Mesenchymal stem cell (in vitro differentiated cells and primary cell): Measurements from ENCODE around the gene VCPKMT.

Source experiments
- DNase-seq: peaks from one replicate; pipeline ENCODE4 v3.0.0-alpha.2; 2013
- H2AFZ ChIP-seq: one replicate; pipeline ENCODE4 v1.6.1; 2013; ENCODE audit warnings: low read depth, mild to moderate bottlenecking, control low read depth, inconsistent platforms, low read length, moderate library complexity
- H2AK5ac ChIP-seq: 2 replicates; pipeline ENCODE4 v1.6.1; 2013; ENCODE audit warnings: low read length, moderate library complexity, mild to moderate bottlenecking, inconsistent platforms; ENCODE audit not compliant: severe bottlenecking
- H2BK120ac ChIP-seq: one replicate; pipeline ENCODE4 v1.6.1; 2013; ENCODE audit warnings: low read depth, mild to moderate bottlenecking, inconsistent platforms, low read length, moderate library complexity
- H2BK12ac ChIP-seq, 2 experiments: one replicate each; pipeline ENCODE4 v1.6.1; 2013; ENCODE audit warnings: inconsistent platforms in 2 of 2, low read length in 2 of 2, mild to moderate bottlenecking in 2 of 2, moderate library complexity in 2 of 2, control low read depth in 1 of 2
- H2BK15ac ChIP-seq: one replicate; pipeline ENCODE4 v1.6.1; 2013; ENCODE audit warnings: mild to moderate bottlenecking, low read depth, inconsistent platforms; ENCODE audit not compliant: poor library complexity, severe bottlenecking
- H2BK5ac ChIP-seq: 2 replicates; pipeline ENCODE4 v1.6.1; 2013; ENCODE audit warnings: low read depth, mild to moderate bottlenecking, low read length, control low read depth, inconsistent platforms; ENCODE audit not compliant: poor library complexity, severe bottlenecking
- H3K14ac ChIP-seq, 2 experiments: one replicate each; pipeline ENCODE4 v1.6.1; 2013; ENCODE audit warnings: inconsistent platforms in 2 of 2, low read length in 2 of 2, control low read depth in 1 of 2, mild to moderate bottlenecking in 1 of 2, moderate library complexity in 1 of 2
- H3K18ac ChIP-seq, 2 experiments: one replicate each; pipeline ENCODE4 v1.6.1; 2013; ENCODE audit warnings: inconsistent platforms in 2 of 2, low read length in 2 of 2, control low read depth in 1 of 2, low read depth in 1 of 2, mild to moderate bottlenecking in 1 of 2
- H3K23ac ChIP-seq, 2 experiments: one replicate each; pipeline ENCODE4 v1.6.1; 2013; ENCODE audit warnings: inconsistent platforms in 2 of 2, low read length in 2 of 2, mild to moderate bottlenecking in 2 of 2, moderate library complexity in 2 of 2, control low read depth in 1 of 2
- H3K27ac ChIP-seq: 2 replicates; pipeline ENCODE4 v1.5.1; 2013; ENCODE audit warnings: mild to moderate bottlenecking, moderate library complexity, low read length, control low read depth, inconsistent platforms; ENCODE audit not compliant: poor library complexity, severe bottlenecking
- H3K27me3 ChIP-seq, 2 experiments: 2 replicates each; pipeline versions ENCODE4 v1.6.1 to v1.7.0; 2013; ENCODE audit warnings: low read length in 2 of 2, mild to moderate bottlenecking in 2 of 2, moderate library complexity in 2 of 2, control low read depth in 1 of 2, inconsistent platforms in 1 of 2; ENCODE audit not compliant: control insufficient read depth in 1 of 2, insufficient read depth in 1 of 2
- H3K36me3 ChIP-seq, 2 experiments: 2 replicates each; pipeline versions ENCODE4 v1.6.1 to v1.7.0; 2013; ENCODE audit warnings: low read length in 2 of 2, control low read depth in 1 of 2, inconsistent platforms in 1 of 2, low read depth in 1 of 2, mild to moderate bottlenecking in 1 of 2; ENCODE audit not compliant: insufficient read depth in 2 of 2, control insufficient read depth in 1 of 2
- H3K4ac ChIP-seq, 2 experiments: one replicate each; pipeline ENCODE4 v1.6.1; 2013; ENCODE audit warnings: inconsistent platforms in 2 of 2, low read length in 2 of 2, mild to moderate bottlenecking in 2 of 2, moderate library complexity in 2 of 2, control low read depth in 1 of 2, low read depth in 1 of 2
- H3K4me1 ChIP-seq: 2 replicates; pipeline ENCODE4 v1.6.1; 2013; ENCODE audit warnings: low read depth, low read length, control low read depth; ENCODE audit not compliant: control insufficient read depth, insufficient read depth
- H3K4me2 ChIP-seq: 2 replicates; pipeline ENCODE4 v1.6.1; 2013; ENCODE audit warnings: low read length, mild to moderate bottlenecking, inconsistent platforms; ENCODE audit not compliant: poor library complexity, severe bottlenecking
- H3K4me3 ChIP-seq, 2 experiments: 2 replicates each; pipeline versions ENCODE4 v1.5.1 to v1.7.0; 2013; ENCODE audit warnings: low read length in 2 of 2, mild to moderate bottlenecking in 2 of 2, control low read depth in 1 of 2, low read depth in 1 of 2; ENCODE audit not compliant: insufficient read depth in 1 of 2
- H3K79me1 ChIP-seq: replicated peaks from 2 replicates; pipeline ENCODE4 v1.6.1; 2013; ENCODE audit warnings: mild to moderate bottlenecking, control low read depth, low read length, inconsistent platforms; ENCODE audit not compliant: poor library complexity, severe bottlenecking
- H3K9ac ChIP-seq: 2 replicates; pipeline ENCODE4 v1.7.0; 2013; ENCODE audit warnings: mild to moderate bottlenecking, low read length, moderate library complexity
- H3K9me3 ChIP-seq: 2 replicates; pipeline ENCODE4 v1.7.0; 2013; ENCODE audit warnings: mild to moderate bottlenecking, low read length; ENCODE audit not compliant: control insufficient read depth
- H4K8ac ChIP-seq: one replicate; pipeline ENCODE4 v1.6.1; 2013; ENCODE audit warnings: inconsistent platforms, mild to moderate bottlenecking, low read length, moderate library complexity
- H4K91ac ChIP-seq: one replicate; pipeline ENCODE4 v1.6.1; 2013; ENCODE audit warnings: mild to moderate bottlenecking, low read length, inconsistent platforms
- WGBS: methylation state at CpG from one replicate; pipeline ENCODE4 v1.1.7; 2013; ENCODE audit warnings: mixed read lengths; 5-methylcytosine and 5-hydroxymethylcytosine counted together

Gene VCPKMT

DNA sequence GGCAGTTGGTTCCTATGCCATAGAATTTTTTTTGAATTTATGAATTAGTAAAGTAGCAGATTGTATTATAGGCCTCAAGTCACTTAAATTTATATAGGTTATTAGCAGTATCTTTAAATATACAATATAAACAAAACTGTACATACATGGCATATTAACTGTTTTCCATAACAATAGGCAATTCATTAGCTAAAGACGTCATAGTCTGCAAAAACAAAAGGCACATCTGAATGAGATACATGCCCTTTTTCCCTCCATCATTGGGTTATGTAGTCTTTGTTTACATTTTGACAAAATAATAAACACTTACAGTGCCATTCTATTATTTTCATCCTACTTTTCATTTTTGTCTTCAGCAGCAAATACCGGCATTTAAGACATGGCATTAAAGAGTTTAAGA is 1.1 kb upstream of the VCPKMT start:
- no peak overlapping the region for H2BK15ac ChIP-seq
- no peak overlapping the region for H4K91ac ChIP-seq
- H3K18ac ChIP-seq = no peak overlapping the region

DNA sequence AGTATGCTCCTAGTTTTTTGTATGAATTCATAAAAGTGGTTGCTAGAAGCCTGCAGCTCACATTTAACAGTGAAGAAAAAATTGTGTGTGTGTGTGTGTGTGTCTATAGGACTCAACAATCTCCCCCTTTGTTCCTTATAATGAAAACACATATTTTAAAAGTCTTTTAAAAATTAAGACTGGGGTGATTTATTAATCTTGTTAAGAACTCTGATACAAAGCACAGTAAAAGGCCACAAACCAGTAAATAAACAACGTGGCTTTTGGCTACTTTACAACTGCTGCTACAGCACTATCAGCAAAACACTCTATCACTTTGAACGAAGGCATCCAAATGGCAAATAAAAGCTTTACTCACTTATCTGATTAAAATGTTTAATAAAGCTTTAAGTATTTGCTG is 594 bp upstream of the VCPKMT start:
- no peak overlapping the region for H4K8ac ChIP-seq
- 8% methylated on average over 1 of the region's 2 CpGs for WGBS
- H3K9me3 ChIP-seq = no peaks in the 10 kb centered on the region
- H2AFZ ChIP-seq = no peak overlapping the region
- H3K23ac ChIP-seq = no peak overlapping the region
- H2AK5ac ChIP-seq = no peak overlapping the region
- H3K4me3 ChIP-seq = peak overlapping the region in 1 of 2 experiments; percentile 94
- peaks cover 4% of the 10 kb centered on the region for H3K79me1 ChIP-seq
- peaks cover 14 to 40% of the 10 kb centered on the region in 2 experiments for H3K36me3 ChIP-seq
- no peaks in the 10 kb centered on the region for H3K27me3 ChIP-seq
- H3K4me2 ChIP-seq = no peak overlapping the region
- H3K27ac ChIP-seq = peak overlapping the region; percentile 54
- H2BK5ac ChIP-seq = no peak overlapping the region
- peaks cover 4% of the 10 kb centered on the region for H3K4me1 ChIP-seq
- peak overlapping the region; percentile 97 for H3K9ac ChIP-seq
- no peak overlapping the region for H2BK120ac ChIP-seq
- H3K14ac ChIP-seq = no peak overlapping the region
- H2BK12ac ChIP-seq = no peak overlapping the region
- H2BK15ac ChIP-seq = no peak overlapping the region
- H4K91ac ChIP-seq = no peak overlapping the region
- no peak overlapping the region for H3K4ac ChIP-seq
- no peak for DNase-seq
- H3K18ac ChIP-seq = no peak overlapping the region

More for the DNA sequence above, 1.1 kb upstream of the VCPKMT start:
- Histone ChIP-seq H2BK120ac (no peak overlapping the region), H3K36me3 (peaks cover 12 to 37% of the 10 kb centered on the region in 2 experiments), H3K27ac (no peak overlapping the region), H2AK5ac (no peak overlapping the region), H3K4me2 (no peak overlapping the region), H3K14ac (no peak overlapping the region), H3K4me3 (no peak overlapping the region), H2BK5ac (no peak overlapping the region), H3K4me1 (peaks cover 4% of the 10 kb centered on the region), H3K4ac (no peak overlapping the region), H3K79me1 (peaks cover 3% of the 10 kb centered on the region), H2AFZ (no peak overlapping the region), H3K27me3 (no peaks in the 10 kb centered on the region), H4K8ac (no peak overlapping the region), H3K9me3 (no peaks in the 10 kb centered on the region), H3K9ac (peak overlapping the region; percentile 97), H2BK12ac (no peak overlapping the region), H3K23ac (no peak overlapping the region)
- no peak for DNase-seq
- WGBS = 91% methylated on average over 1 of the region's 2 CpGs

DNA sequence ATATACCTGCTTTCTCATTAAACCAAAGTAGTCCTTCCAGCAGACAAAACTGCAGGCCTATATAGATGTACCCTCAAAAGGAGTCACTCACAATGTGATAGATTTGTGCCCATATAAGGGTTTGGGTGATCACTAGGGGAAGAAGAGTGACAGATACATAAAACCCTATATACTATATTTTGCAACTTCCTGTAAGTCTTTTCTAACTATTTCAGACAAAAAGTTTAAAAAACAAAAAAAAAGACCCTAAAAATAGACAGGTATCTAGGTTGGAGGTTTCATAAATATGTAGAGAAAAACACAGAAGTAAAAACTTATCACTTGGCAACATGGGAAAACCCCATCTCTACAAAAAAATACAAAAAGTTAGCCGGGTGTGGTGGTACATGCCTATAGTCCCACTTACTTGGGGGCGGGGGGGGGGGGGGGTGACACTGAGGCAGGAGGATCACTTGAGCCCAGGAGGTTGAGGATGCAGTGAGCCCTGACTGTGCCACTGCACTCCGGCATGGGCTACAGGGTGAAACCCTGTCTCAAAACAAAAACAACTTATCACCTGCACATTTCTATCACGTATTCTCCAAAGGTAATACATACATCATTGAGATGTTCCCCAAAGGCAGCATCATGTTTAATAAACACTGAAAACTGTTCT is 2.9 kb downstream of the VCPKMT start:
- Histone ChIP-seq H3K79me1 (peaks cover 3% of the 10 kb centered on the region), H2BK120ac (no peak overlapping the region), H3K9ac (no peak overlapping the region), H3K4me2 (no peak overlapping the region), H3K14ac (no peak overlapping the region), H3K27ac (no peak overlapping the region), H3K4me1 (peaks cover 4% of the 10 kb centered on the region), H3K9me3 (no peaks in the 10 kb centered on the region), H4K8ac (no peak overlapping the region), H3K27me3 (no peaks in the 10 kb centered on the region), H2AK5ac (no peak overlapping the region), H3K23ac (no peak overlapping the region), H4K91ac (no peak overlapping the region), H2BK5ac (no peak overlapping the region), H2BK15ac (no peak overlapping the region), H3K18ac (no peak overlapping the region), H2AFZ (no peak overlapping the region), H3K4me3 (no peak overlapping the region), H2BK12ac (no peak overlapping the region), H3K36me3 (peaks cover 21 to 65% of the 10 kb centered on the region in 2 experiments), H3K4ac (no peak overlapping the region)
- DNase-seq = no peak
- 100% methylated on average over 2 of the region's 4 CpGs for WGBS

DNA sequence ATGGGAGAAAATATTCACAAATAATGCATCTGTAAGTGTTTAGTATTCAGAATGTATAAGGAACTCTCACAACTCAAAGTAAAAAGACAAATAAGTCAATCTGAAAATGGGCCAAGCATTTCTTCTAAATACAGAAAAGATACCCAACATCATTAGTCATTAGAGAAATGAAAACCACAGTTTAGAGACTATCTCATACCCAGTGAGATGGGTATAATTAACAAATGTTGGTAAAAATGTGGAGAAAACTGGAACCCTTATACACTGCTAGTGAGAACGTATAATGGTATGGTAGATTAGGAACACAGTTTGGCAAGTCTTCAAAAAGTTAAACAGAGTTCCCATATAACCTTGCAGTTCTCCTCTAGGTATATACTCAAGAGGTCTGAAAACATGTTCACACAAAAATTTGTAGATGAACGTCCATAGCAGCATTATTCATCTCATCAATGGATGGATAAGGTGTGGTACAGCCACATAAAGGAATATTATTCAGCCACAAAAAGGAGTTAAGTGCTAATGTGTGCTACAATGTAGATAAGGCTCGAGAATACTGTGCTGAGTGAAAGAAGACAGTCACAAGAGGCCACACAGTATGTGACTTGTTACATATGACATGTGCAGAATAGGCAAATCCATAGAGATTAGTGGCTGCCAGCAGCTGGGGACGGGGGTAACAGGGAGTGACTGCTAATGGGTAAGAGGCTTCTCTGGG is 5.9 kb downstream of the VCPKMT start:
- no peak overlapping the region for H2BK12ac ChIP-seq
- no peak for DNase-seq
- H3K14ac ChIP-seq = no peak overlapping the region
- H2AK5ac ChIP-seq = no peak overlapping the region
- H3K18ac ChIP-seq = no peak overlapping the region
- no peak overlapping the region for H3K9ac ChIP-seq
- H2BK120ac ChIP-seq = no peak overlapping the region
- no peak overlapping the region for H2AFZ ChIP-seq
- no peak overlapping the region for H3K4me2 ChIP-seq
- H2BK5ac ChIP-seq = no peak overlapping the region
- H3K27me3 ChIP-seq = no peaks in the 10 kb centered on the region
- no peak overlapping the region for H4K91ac ChIP-seq
- H3K4me1 ChIP-seq = peaks cover 4% of the 10 kb centered on the region
- H3K9me3 ChIP-seq = no peaks in the 10 kb centered on the region
- no peak overlapping the region for H2BK15ac ChIP-seq
- peaks cover 39 to 71% of the 10 kb centered on the region in 2 experiments for H3K36me3 ChIP-seq
- H3K4ac ChIP-seq = no peak overlapping the region
- no peak overlapping the region for H3K23ac ChIP-seq
- no peak overlapping the region for H4K8ac ChIP-seq
- H3K27ac ChIP-seq = no peak overlapping the region
- WGBS = 96% methylated on average over 3 of the region's 4 CpGs
- peaks cover 8% of the 10 kb centered on the region for H3K79me1 ChIP-seq
- H3K4me3 ChIP-seq = no peak overlapping the region
